Osteoblast (primary cell): ENCODE data around the gene CADPS. TPM values are rescaled to one million over a fixed set of nuclear protein-coding genes. Genes with fewer than 3 reads are reported as not detected.

Experiments
- DNase-seq: peaks from one replicate; pipeline ENCODE4 v3.0.0; 2011; ENCODE audit warnings: low spot score, mixed read lengths; ENCODE audit not compliant: insufficient read length; ENCODE audit errors: missing footprints
- H2AFZ ChIP-seq: 2 replicates; pipeline ENCODE4 v1.6.0; 2011; ENCODE audit warnings: mild to moderate bottlenecking, low read length
- H3K27ac ChIP-seq: 2 replicates; pipeline ENCODE4 v1.5.1; 2011; ENCODE audit warnings: mild to moderate bottlenecking, low read depth, low read length, moderate library complexity
- H3K27me3 ChIP-seq: 2 replicates; pipeline ENCODE4 v1.6.0; 2012; ENCODE audit warnings: mild to moderate bottlenecking, control low read depth, inconsistent platforms, low read length, moderate library complexity; ENCODE audit not compliant: insufficient read depth
- H3K36me3 ChIP-seq: 2 replicates; pipeline ENCODE4 v1.5.1; 2011; ENCODE audit warnings: mild to moderate bottlenecking, low read length, control low read depth, moderate library complexity; ENCODE audit not compliant: insufficient read depth
- H3K4me1 ChIP-seq: 2 replicates; pipeline ENCODE4 v1.5.1; 2011; ENCODE audit warnings: mild to moderate bottlenecking, low read length, control low read depth, moderate library complexity; ENCODE audit not compliant: insufficient read depth
- H3K4me2 ChIP-seq: 2 replicates; pipeline ENCODE4 v1.6.0; 2011; ENCODE audit warnings: mild to moderate bottlenecking, low read length; ENCODE audit not compliant: insufficient read depth
- H3K4me3 ChIP-seq: fragments of 200-600 bp; sonication (generic); 3 replicates; pipeline ENCODE4 v1.5.1; 2012; ENCODE audit warnings: mild to moderate bottlenecking, low read length, inconsistent platforms; ENCODE audit not compliant: insufficient read depth
- H3K79me2 ChIP-seq: 2 replicates; pipeline ENCODE4 v1.6.0; 2012; ENCODE audit warnings: mild to moderate bottlenecking, low read length, control low read depth, inconsistent platforms; ENCODE audit not compliant: insufficient read depth
- H3K9me3 ChIP-seq: 2 replicates; pipeline ENCODE4 v1.5.1; 2011; ENCODE audit warnings: low read depth, low read length, control low read depth
- H4K20me1 ChIP-seq: 2 replicates; pipeline ENCODE4 v1.6.0; 2012; ENCODE audit warnings: mild to moderate bottlenecking, low read length, control low read depth; ENCODE audit not compliant: insufficient read depth
- total RNA-seq: library from RNA; depleted of rRNA; stranded (reverse); fragments of >200 nt; gene quantifications from 2 replicates; pipeline ENCODE4 v1.2.3, GENCODE V29; 2012
- TF ChIP-seq, protein P1 (sequence below): IDR thresholded peaks from 2 replicates; pipeline ENCODE4 v1.5.1; 2011; ENCODE audit warnings: mild to moderate bottlenecking, low read depth, low read length, moderate library complexity; ENCODE audit errors: extremely low read depth

Gene CADPS
- total RNA-seq, 1 donor, result not detected

DNA sequence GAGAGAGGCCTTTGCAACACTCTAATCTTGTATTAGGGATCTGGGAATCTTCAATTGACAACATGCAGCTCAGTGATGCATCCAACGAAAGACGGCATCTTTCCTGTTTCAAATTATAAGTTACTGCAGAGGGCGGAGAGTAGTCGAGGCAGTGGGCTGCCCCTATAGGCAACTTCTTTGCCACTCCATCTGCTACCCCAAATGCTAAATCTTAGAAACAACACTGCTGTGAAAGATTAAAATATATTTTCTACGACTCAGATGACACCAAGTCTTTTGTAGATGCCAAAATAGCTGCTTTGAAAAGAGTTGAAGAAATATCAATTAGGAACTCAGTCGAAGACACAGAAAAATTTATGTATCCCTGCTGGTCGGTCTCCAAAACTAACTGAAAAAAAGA lies 340.9 kb downstream of the CADPS start:
- DNase-seq, result no peak
- H3K9me3 ChIP-seq, result no peaks in the 10 kb centered on the region
- no peaks in the 10 kb centered on the region for H4K20me1 ChIP-seq
- no peaks in the 10 kb centered on the region for H3K4me1 ChIP-seq
- H3K4me3 ChIP-seq, result no peak overlapping the region
- peaks cover 11% of the 10 kb centered on the region for H3K27me3 ChIP-seq
- no peak overlapping the region for H3K4me2 ChIP-seq
- no peaks in the 10 kb centered on the region for H3K79me2 ChIP-seq
- H3K36me3 ChIP-seq, result no peaks in the 10 kb centered on the region
- TF ChIP-seq, protein P1, sequence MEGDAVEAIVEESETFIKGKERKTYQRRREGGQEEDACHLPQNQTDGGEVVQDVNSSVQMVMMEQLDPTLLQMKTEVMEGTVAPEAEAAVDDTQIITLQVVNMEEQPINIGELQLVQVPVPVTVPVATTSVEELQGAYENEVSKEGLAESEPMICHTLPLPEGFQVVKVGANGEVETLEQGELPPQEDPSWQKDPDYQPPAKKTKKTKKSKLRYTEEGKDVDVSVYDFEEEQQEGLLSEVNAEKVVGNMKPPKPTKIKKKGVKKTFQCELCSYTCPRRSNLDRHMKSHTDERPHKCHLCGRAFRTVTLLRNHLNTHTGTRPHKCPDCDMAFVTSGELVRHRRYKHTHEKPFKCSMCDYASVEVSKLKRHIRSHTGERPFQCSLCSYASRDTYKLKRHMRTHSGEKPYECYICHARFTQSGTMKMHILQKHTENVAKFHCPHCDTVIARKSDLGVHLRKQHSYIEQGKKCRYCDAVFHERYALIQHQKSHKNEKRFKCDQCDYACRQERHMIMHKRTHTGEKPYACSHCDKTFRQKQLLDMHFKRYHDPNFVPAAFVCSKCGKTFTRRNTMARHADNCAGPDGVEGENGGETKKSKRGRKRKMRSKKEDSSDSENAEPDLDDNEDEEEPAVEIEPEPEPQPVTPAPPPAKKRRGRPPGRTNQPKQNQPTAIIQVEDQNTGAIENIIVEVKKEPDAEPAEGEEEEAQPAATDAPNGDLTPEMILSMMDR, result no peak
- H2AFZ ChIP-seq, result no peak overlapping the region
- no peak overlapping the region for H3K27ac ChIP-seq

DNA sequence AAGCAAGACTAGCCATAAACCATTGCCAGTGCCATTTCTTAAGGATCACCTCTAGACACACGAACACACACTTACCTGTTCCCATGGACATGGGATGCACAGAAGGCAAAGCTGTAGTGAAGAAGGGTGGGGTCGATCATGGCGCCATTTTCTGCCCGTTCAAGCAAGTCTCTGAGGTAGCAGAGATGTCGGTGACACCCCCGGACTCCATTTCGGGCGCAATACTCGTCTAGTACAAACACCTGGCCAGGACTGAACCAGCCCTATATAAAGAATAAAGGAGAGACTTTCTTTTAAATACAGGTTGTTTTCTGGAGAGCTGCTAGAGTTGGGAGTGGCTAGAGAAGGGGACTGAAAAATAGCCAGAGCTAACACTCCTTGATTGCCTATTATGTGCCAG lies 342.4 kb downstream of the CADPS start:
- Histone ChIP-seq H3K4me1 (no peaks in the 10 kb centered on the region), H3K27me3 (no peaks in the 10 kb centered on the region), H3K4me2 (no peak overlapping the region), H3K36me3 (no peaks in the 10 kb centered on the region), H4K20me1 (no peaks in the 10 kb centered on the region), H3K27ac (no peak overlapping the region), H2AFZ (no peak overlapping the region), H3K79me2 (no peaks in the 10 kb centered on the region), H3K4me3 (no peak overlapping the region), H3K9me3 (no peaks in the 10 kb centered on the region)
- no peak for DNase-seq
- TF ChIP-seq, protein P1, result no peak

DNA sequence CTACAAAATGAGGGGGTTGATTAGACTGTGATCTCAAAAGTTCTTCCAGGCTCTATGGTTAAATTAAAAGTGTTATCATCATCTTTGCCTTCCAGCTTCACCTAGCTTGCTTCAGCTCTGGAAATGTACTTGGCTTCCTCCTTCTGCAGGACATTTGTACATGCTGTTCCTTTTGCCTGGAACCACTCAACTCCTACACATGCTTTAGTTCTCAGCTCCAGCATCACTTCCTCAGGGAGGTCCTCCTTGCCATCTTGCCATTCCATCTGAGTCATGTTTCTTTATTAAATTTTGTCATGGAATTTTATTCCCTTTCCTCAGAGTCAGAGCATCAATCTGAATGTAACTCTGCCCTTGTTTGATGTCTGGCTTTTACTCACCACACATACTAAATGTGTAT lies 343.2 kb downstream of the CADPS start:
- H3K4me3 ChIP-seq, result no peak overlapping the region
- H3K9me3 ChIP-seq, result no peaks in the 10 kb centered on the region
- no peaks in the 10 kb centered on the region for H4K20me1 ChIP-seq
- H3K27ac ChIP-seq, result no peak overlapping the region
- no peaks in the 10 kb centered on the region for H3K27me3 ChIP-seq
- no peaks in the 10 kb centered on the region for H3K36me3 ChIP-seq
- no peak overlapping the region for H2AFZ ChIP-seq
- TF ChIP-seq, protein P1, result no peak
- no peak overlapping the region for H3K4me2 ChIP-seq
- H3K79me2 ChIP-seq, result no peaks in the 10 kb centered on the region
- DNase-seq, result no peak
- H3K4me1 ChIP-seq, result no peaks in the 10 kb centered on the region

DNA sequence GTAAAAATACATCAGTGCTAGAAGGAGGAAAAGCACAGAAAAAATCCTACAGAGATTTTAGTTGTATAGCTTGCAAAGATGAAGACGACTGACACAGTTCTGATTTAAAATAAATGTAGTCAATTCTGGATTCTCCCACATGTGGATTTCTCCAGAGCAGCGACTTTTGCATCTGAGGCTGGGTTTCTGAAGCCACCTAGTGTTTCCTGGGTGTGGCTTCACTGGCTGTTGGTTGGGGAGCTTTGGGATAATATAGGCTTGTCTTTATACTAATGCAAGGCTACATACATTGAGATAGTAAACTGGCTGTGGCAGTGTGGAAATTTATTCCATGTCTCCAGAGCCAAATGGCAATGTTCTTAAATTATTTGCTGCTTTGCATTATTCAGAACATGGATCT lies 343.7 kb downstream of the CADPS start:
- no peak overlapping the region for H3K4me3 ChIP-seq
- no peak overlapping the region for H3K4me2 ChIP-seq
- H3K27ac ChIP-seq, result no peak overlapping the region
- H3K4me1 ChIP-seq, result no peaks in the 10 kb centered on the region
- no peak for DNase-seq
- H3K9me3 ChIP-seq, result no peaks in the 10 kb centered on the region
- H3K36me3 ChIP-seq, result no peaks in the 10 kb centered on the region
- no peaks in the 10 kb centered on the region for H4K20me1 ChIP-seq
- TF ChIP-seq, protein P1, result no peak
- H3K27me3 ChIP-seq, result no peaks in the 10 kb centered on the region
- no peaks in the 10 kb centered on the region for H3K79me2 ChIP-seq
- H2AFZ ChIP-seq, result no peak overlapping the region
